8988T (cell line): ENCODE data around the gene TMCO6.

ENCODE experiments used
- DNase-seq: peaks from one replicate; pipeline ENCODE4 v3.0.0; 2011

TMCO6 gene

GRCh38 chr5:140674211-140674610, 35.0 kb downstream of the TMCO6 start:
- DNase-seq: peak; percentile 49

DNA sequence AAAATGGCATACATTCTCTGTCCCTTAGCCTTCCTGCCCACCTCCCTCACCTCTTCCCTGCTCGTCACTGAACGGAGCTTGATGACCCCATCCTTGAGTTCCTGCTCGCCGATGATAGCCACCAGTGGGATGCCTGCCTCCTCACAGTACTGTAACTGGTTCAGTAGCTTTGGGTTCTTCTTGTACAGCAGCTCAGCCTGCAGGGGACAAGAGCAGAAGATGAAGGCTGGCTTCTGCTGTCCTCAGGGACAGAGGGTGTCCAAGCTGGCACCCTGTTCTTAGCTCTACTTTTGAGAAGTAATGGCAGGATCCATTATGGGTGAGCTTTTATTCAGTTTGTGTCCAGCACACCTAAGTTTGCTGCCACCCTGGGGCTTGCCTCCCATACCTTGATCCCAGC, 35.4 kb downstream of the TMCO6 start:
- no peak for DNase-seq

DNA sequence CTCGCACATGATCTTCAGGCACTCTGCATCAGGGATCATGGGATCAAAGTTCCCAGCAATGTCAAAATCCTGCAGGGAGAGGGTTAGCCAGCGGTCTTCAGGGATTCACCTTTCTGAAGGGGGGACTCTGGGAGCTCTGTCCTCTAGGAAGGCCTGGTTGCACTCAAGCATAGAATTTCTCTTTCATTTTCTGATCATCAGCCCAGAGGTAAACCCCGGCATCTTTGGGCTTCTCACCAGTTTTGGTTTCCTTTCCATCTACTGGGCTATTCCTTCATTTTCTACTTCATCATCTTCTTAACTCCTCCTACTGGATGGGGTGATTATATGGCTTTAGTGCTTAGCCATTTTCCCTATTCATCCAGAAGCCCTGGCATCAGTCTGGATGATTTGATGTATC, 38.7 kb downstream of the TMCO6 start:
- DNase-seq: no peak

- DNase-seq: no peak
Measured at GRCh38 chr5:140678993-140679392, 39.7 kb downstream of the TMCO6 start.

GRCh38 chr5:140690376-140690932, 51.2 kb downstream of the TMCO6 start:
- DNase-seq: no peak

DNA sequence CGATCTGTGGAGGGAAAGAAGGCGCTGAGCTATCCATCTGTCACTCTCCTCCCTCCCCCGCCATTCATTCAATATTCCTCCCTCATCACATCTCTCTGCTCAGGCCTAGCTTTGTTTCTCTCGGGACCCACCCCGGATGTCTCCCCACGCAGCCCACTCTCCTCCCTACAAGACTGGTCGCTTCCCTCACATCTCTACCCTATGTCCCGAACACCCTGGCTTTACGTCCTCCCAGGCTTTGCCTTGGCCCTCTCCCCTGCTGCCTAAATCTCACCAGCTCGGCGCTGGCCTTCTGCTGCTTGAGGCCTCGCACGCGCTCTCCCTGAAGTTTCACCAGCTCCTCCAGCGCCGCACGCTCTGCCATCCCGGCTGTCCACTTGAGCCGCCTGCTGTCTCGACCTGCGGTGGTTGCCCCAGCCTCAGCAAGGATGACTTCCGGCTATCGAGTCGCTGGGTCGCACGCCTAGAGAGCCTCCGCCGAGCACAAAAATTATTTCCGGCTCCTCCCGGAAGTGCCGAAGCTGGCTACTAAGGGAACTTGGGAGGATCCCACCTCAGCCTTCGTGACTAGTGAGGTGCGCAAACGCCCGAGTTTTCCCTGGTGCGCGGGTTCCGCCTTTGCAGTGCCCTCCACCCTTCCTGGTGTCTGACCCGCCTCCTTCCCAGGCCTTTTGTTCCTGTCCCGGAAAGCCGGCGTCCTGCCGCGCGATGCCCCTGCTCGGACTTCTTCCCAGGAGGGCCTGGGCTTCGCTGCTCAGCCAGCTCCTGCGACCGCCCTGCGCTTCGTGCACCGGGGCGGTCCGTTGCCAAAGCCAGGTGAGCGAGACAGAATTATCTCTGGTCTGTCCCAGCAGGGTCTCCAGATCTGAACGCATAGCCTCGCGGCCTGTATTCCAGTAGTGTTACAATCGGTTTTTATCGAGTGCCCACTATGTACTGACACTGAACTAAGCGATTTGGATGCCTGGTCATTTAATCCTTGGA, 52.0 kb downstream of the TMCO6 start, which contains the start of the genes HARS1 and HARS2:
TSS of gene HARS1 (minus strand) at position 430 of the 984 bp plus-strand sequence. CDS start at position 364, 66 bp downstream.
TSS of gene HARS2 (plus strand) at position 515 of the 984 bp plus-strand sequence. CDS start at position 709, 194 bp downstream.
- DNase-seq: peak; percentile 76

DNA sequence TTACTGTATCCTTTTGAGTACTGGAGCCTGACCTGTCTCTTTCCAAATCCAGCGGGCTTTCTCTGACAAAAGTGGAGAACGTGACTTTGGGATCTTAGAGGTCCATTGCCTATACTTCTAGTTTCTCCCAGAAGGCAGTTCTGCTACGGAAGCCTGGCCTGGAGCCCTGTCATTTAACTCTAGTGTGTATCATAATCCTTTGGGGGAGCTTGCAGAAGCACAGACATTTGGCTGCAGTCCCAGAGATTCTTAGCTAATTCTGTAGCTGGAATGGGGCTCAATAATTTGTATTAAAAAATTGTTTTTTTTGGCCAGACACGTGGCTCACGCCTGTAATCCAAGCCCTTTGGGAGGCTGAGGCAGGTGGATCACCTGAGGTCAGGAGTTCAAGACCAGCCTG, 55.0 kb downstream of the TMCO6 start:
- DNase-seq: no peak
